AG08396 (cell line): ENCODE measurements around the gene PPP1R37.
"Not testable (repeated sequence)": the region's sequence is repeated elsewhere in the genome, so short reads cannot be mapped to it uniquely, and the experiment has no call there.

Experiments
- DNase-seq: peaks from one replicate; pipeline ENCODE4 v3.0.0; 2012; ENCODE audit warnings: low spot score, mixed read lengths

The PPP1R37 gene

GRCh38 chr19:45115809-45116615 lies 23.0 kb downstream of the PPP1R37 start:
- DNase-seq: no peak

GRCh38 chr19:45117167-45117594 lies 24.2 kb downstream of the PPP1R37 start:
- DNase-seq: no peak

- no peak for DNase-seq
Measured at GRCh38 chr19:45117671-45118070, 24.7 kb downstream of the PPP1R37 start.

- DNase-seq: no peak
Measured at GRCh38 chr19:45118106-45118505, 25.1 kb downstream of the PPP1R37 start.

GRCh38 chr19:45118591-45119355 lies 25.8 kb downstream of the PPP1R37 start:
- not testable (repeated sequence) for DNase-seq

GRCh38 chr19:45119582-45119981 lies 26.6 kb downstream of the PPP1R37 start:
- no peak for DNase-seq

GRCh38 chr19:45121827-45122345 lies 28.9 kb downstream of the PPP1R37 start:
- no peak for DNase-seq

GRCh38 chr19:45122832-45123231 lies 29.9 kb downstream of the PPP1R37 start:
- no peak for DNase-seq

- no peak for DNase-seq
Measured at GRCh38 chr19:45123440-45123850, 30.5 kb downstream of the PPP1R37 start.

GRCh38 chr19:45124021-45124420 lies 31.0 kb downstream of the PPP1R37 start:
- DNase-seq: no peak

GRCh38 chr19:45125360-45125759 lies 32.4 kb downstream of the PPP1R37 start:
- no peak for DNase-seq

GRCh38 chr19:45125975-45126493 lies 33.1 kb downstream of the PPP1R37 start:
- peak; percentile 69 for DNase-seq

- no peak for DNase-seq
Measured at GRCh38 chr19:45126654-45127053, 33.7 kb downstream of the PPP1R37 start.

GRCh38 chr19:45128146-45128545 lies 35.2 kb downstream of the PPP1R37 start:
- DNase-seq: no peak

GRCh38 chr19:45128806-45129205 lies 35.8 kb downstream of the PPP1R37 start:
- no peak for DNase-seq

- no peak for DNase-seq
Measured at GRCh38 chr19:45130236-45130635, 37.3 kb downstream of the PPP1R37 start.

GRCh38 chr19:45130888-45131615 lies 38.1 kb downstream of the PPP1R37 start:
- no peak for DNase-seq

GRCh38 chr19:45133661-45134060 lies 40.7 kb downstream of the PPP1R37 start:
- DNase-seq: no peak

- DNase-seq: no peak
Measured at GRCh38 chr19:45135176-45135885, 42.4 kb downstream of the PPP1R37 start.

GRCh38 chr19:45136507-45137178 lies 43.7 kb downstream of the PPP1R37 start:
- no peak for DNase-seq
